Endothelial cell of umbilical vein (primary cell): ENCODE measurements around the gene FIBCD1. TPM values are rescaled to one million over a fixed set of nuclear protein-coding genes. Genes with fewer than 3 reads are reported as not detected.

Experiments used
- BruUV-seq: library from RNA; stranded (reverse); fragments of 400-500 nt; replicated peaks from 2 replicates; lab custom pipeline; 2021; lab: Mats Ljungman, UMichigan
- CTCF ChIA-PET: fragments of 300-600, 350-600 bp; sonication (Branson Sonifier 250); formaldehyde crosslinking; loops from one replicate; lab custom pipeline; 2021; ENCODE audit warnings: antibody characterized with exemption, inconsistent platforms; lab: Charles Lee
- POLR2A ChIA-PET: fragments of 300-600, 350-600 bp; sonication (Branson Sonifier 250); formaldehyde crosslinking; loops from one replicate; lab custom pipeline; 2021; ENCODE audit warnings: antibody characterized with exemption, inconsistent platforms; lab: Charles Lee
- DNase-seq: peaks from one replicate; pipeline ENCODE4 v3.0.0-alpha.2; 2011; ENCODE audit warnings: low read depth, low spot score
- FAIRE-seq: peaks from 2 replicates; lab custom pipeline; 2011; peaks lifted over from hg19 to GRCh38; lab: Jason Lieb, UNC
- H2AFZ ChIP-seq: 2 replicates; pipeline ENCODE4 v1.6.0; 2012; ENCODE audit warnings: low read depth, low read length, control low read depth, inconsistent platforms
- H3K27ac ChIP-seq: 2 replicates; pipeline ENCODE4 v1.5.1; 2011; ENCODE audit warnings: low read depth, mild to moderate bottlenecking, control low read depth, low read length, moderate library complexity; ENCODE audit not compliant: insufficient read depth
- H3K27me3 ChIP-seq, 2 experiments: 2 replicates each; pipeline versions ENCODE4 v1.6.0 to v1.6.1; 2011; ENCODE audit warnings: low read length in 2 of 2, mixed read lengths in 1 of 2; ENCODE audit not compliant: control insufficient read depth in 2 of 2, insufficient read depth in 2 of 2
- H3K36me3 ChIP-seq, 2 experiments: 2 replicates in 1 of 2; 3 replicates in 1 of 2; pipeline ENCODE4 v1.5.1; 2011; ENCODE audit warnings: low read length in 2 of 2, mild to moderate bottlenecking in 1 of 2, moderate library complexity in 1 of 2; ENCODE audit not compliant: control insufficient read depth in 2 of 2, insufficient read depth in 2 of 2; ENCODE audit errors: extremely low read depth in 1 of 2
- H3K4me1 ChIP-seq: 3 replicates; pipeline ENCODE4 v1.5.1; 2011; ENCODE audit warnings: mild to moderate bottlenecking, low read length; ENCODE audit not compliant: control insufficient read depth, insufficient read depth; ENCODE audit errors: extremely low read depth
- H3K4me2 ChIP-seq: 2 replicates; pipeline ENCODE4 v1.6.1; 2011; ENCODE audit warnings: low read length, control low read depth, mixed read lengths; ENCODE audit not compliant: insufficient read depth
- H3K4me3 ChIP-seq, 3 experiments: fragments of 200-600 bp in 1 of 3; sonication (generic), shearing (Covaris generic) in 1 of 3; replicated peaks in 1 of 3; 2 replicates each; pipeline ENCODE4 v1.5.1; 2011 to 2016; ENCODE audit warnings: control low read depth in 3 of 3, low read length in 3 of 3, mild to moderate bottlenecking in 2 of 3, inconsistent platforms in 1 of 3, low read depth in 1 of 3, moderate library complexity in 1 of 3; ENCODE audit not compliant: insufficient read depth in 1 of 3
- H3K79me2 ChIP-seq: 2 replicates; pipeline ENCODE4 v1.6.0; 2012; ENCODE audit warnings: low read length, inconsistent platforms; ENCODE audit not compliant: control insufficient read depth, insufficient read depth
- H3K9ac ChIP-seq: replicated peaks from 2 replicates; pipeline ENCODE3; 2011; ENCODE audit warnings: low read length, control low read depth; ENCODE audit not compliant: insufficient read depth; ENCODE audit errors: extremely low read depth
- H3K9me1 ChIP-seq: replicated peaks from 3 replicates; pipeline ENCODE4 v1.6.0; 2011; ENCODE audit warnings: mild to moderate bottlenecking, low read length; ENCODE audit not compliant: control insufficient read depth, insufficient read depth; ENCODE audit errors: extremely low read depth
- H3K9me3 ChIP-seq: replicated peaks from 2 replicates; pipeline ENCODE4 v1.5.1; 2012; ENCODE audit warnings: low read length, inconsistent platforms; ENCODE audit not compliant: control insufficient read depth, insufficient read depth
- H4K20me1 ChIP-seq: replicated peaks from 2 replicates; pipeline ENCODE3; 2011; ENCODE audit warnings: mild to moderate bottlenecking, low read length; ENCODE audit not compliant: control insufficient read depth, insufficient read depth; ENCODE audit errors: extremely low read depth
- EZH2 ChIP-seq: IDR thresholded peaks from 2 replicates; pipeline ENCODE4 v1.6.1; 2012; ENCODE audit warnings: borderline replicate concordance, low read depth, mild to moderate bottlenecking, moderate library complexity, low read length, inconsistent platforms; ENCODE audit not compliant: severe bottlenecking
- FOS ChIP-seq: IDR thresholded peaks from 2 replicates; pipeline ENCODE4 v1.6.1; 2011; ENCODE audit warnings: mild to moderate bottlenecking, low read length, moderate library complexity, borderline replicate concordance; ENCODE audit not compliant: insufficient read depth
- GATA2 ChIP-seq: IDR thresholded peaks from 2 replicates; pipeline ENCODE4 v1.7.0; 2011; ENCODE audit warnings: low read depth, mild to moderate bottlenecking, moderate library complexity, mixed read lengths, low read length; ENCODE audit not compliant: insufficient read length, insufficient read depth
- JUN ChIP-seq: IDR thresholded peaks from 2 replicates; pipeline ENCODE4 v1.6.1; 2011; ENCODE audit warnings: borderline replicate concordance, low read depth; ENCODE audit not compliant: insufficient read length, insufficient read depth
- MYC ChIP-seq: IDR thresholded peaks from one replicate; pipeline ENCODE4 v1.6.1; 2011; ENCODE audit warnings: mild to moderate bottlenecking, low read depth, low read length
- POLR2A ChIP-seq: IDR thresholded peaks from 2 replicates; pipeline ENCODE4 v1.6.1; 2012; ENCODE audit warnings: low read depth, mild to moderate bottlenecking, control low read depth, low read length
- POLR2AphosphoS5 ChIP-seq: IDR thresholded peaks from 2 replicates; pipeline ENCODE4 v1.6.1; 2012; ENCODE audit warnings: low read depth, mild to moderate bottlenecking, control low read depth, low read length, moderate library complexity; ENCODE audit not compliant: insufficient read depth
- dilution Hi-C: fragments of 300-500 bp; cut with MboI; formaldehyde crosslinking; loops from one replicate; pipeline ENCODE4 v1.15.0; 2019; ENCODE audit warnings: low sequenced_read_pairs; ENCODE audit not compliant: extremely low pct_ligation_motif_present
- intact Hi-C: fragments of 100-400 bp; cut with micrococcal nuclease; formaldehyde crosslinking; loops from one replicate; pipeline ENCODE4 v1.10.0; 2022
- polyA plus RNA-seq, 4 experiments: library from polyadenylated mRNA; depleted of rRNA in 3 of 4; stranded (reverse) in 3 of 4; unstranded in 1 of 4; fragments of >200 nt; gene quantifications; 2 replicates each; pipeline versions ENCODE4 v1.2.1 to v1.2.3, GENCODE V29; 2011 to 2012; ENCODE audit warnings: missing spikeins in 1 of 4
- total RNA-seq: library from RNA; stranded (reverse); gene quantifications from 2 replicates; pipeline ENCODE4 v1.2.3, GENCODE V29; 2021
- TF ChIP-seq, protein P1 (sequence below): IDR thresholded peaks from 2 replicates; pipeline ENCODE4 v1.6.1; 2011; ENCODE audit not compliant: insufficient read depth, insufficient read length
- TF ChIP-seq, protein P2 (sequence below), 2 donors: IDR thresholded peaks; 1 replicate in 1 of 2; 2 replicates in 1 of 2; pipeline ENCODE4 v1.5.1; 2011; ENCODE audit warnings: low read length in 2 of 2, mild to moderate bottlenecking in 2 of 2, moderate library complexity in 2 of 2, control low read depth in 1 of 2, inconsistent platforms in 1 of 2, low read depth in 1 of 2; ENCODE audit not compliant: insufficient read depth in 1 of 2; ENCODE audit errors: extremely low read depth in 1 of 2

The FIBCD1 gene
- total and polyA plus RNA-seq, 2 donors (not counting 3 experiments of a cell fraction or from before 2014, with no cell fraction given), result 0.14 TPM; not detected in 1

GRCh38 chr9:130931508-130932254 lies 7.4 kb downstream of the FIBCD1 start:
- CTCF ChIA-PET, result interaction anchor here (2.2 kb wide), 1 partner anchor 38 kb away, joined by 6 read pairs; no protein-coding TSS in a partner anchor
- intact Hi-C loops (no loop called here), dilution Hi-C loops (no loop called here)
- Histone ChIP-seq H3K36me3 (no peaks in the 10 kb centered on the region), H3K27ac (no peak overlapping the region), H3K9ac (no peak overlapping the region), H3K4me3 (no peak overlapping the region), H3K9me3 (no peaks in the 10 kb centered on the region), H3K4me1 (peaks cover 7% of the 10 kb centered on the region), H3K9me1 (no peaks in the 10 kb centered on the region), H4K20me1 (no peaks in the 10 kb centered on the region), H3K79me2 (no peaks in the 10 kb centered on the region), H3K4me2 (no peak overlapping the region), H3K27me3 (peaks cover 12 to 16% of the 10 kb centered on the region in 2 experiments), H2AFZ (no peak overlapping the region)
- DNase-seq, result no peak
- no peak for TF ChIP-seq MYC
- FAIRE-seq, result no peak
- POLR2A ChIA-PET, result no interaction called here
- BruUV-seq, result no TSS peak

DNA sequence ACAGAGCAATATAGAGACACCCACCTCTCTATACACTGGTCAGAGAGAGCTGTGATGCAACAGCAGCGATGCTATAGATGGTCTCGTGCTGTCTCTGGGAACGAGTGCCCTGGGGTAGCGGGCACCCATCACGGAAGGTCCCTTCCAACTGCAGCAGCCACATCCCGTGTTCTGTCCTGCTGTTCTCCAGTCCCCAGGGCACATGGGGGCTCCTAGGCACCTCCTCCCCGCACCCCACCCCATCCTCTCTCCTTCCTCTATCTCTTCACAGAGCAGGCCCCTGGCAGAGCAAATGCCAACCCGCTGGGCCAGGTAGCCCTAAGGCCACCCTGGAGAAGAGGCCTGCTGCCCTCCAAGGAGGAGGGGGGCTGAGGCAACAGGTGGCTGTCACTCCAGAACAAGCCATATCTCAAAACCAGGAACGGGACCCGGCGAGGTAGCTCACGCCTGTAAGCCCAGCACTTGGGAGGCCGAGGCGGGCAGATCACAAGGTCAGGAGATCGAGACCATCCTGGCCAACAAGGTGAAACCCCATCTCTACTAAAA lies 8.2 kb downstream of the FIBCD1 start:
- FAIRE-seq, result no peak
- intact Hi-C loops (no loop called here), dilution Hi-C loops (no loop called here)
- no peak overlapping the region for H3K4me3 ChIP-seq
- no peaks in the 10 kb centered on the region for H3K9me3 ChIP-seq
- no peaks in the 10 kb centered on the region for H3K9me1 ChIP-seq
- no peak overlapping the region for H3K4me2 ChIP-seq
- TF ChIP-seq POLR2A (no peak), FOS (no peak), EZH2 (no peak), GATA2 (no peak), MYC (no peak), JUN (no peak), POLR2AphosphoS5 (no peak)
- TF ChIP-seq, protein P1, sequence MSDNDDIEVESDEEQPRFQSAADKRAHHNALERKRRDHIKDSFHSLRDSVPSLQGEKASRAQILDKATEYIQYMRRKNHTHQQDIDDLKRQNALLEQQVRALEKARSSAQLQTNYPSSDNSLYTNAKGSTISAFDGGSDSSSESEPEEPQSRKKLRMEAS, result no peak
- TF ChIP-seq, protein P2, sequence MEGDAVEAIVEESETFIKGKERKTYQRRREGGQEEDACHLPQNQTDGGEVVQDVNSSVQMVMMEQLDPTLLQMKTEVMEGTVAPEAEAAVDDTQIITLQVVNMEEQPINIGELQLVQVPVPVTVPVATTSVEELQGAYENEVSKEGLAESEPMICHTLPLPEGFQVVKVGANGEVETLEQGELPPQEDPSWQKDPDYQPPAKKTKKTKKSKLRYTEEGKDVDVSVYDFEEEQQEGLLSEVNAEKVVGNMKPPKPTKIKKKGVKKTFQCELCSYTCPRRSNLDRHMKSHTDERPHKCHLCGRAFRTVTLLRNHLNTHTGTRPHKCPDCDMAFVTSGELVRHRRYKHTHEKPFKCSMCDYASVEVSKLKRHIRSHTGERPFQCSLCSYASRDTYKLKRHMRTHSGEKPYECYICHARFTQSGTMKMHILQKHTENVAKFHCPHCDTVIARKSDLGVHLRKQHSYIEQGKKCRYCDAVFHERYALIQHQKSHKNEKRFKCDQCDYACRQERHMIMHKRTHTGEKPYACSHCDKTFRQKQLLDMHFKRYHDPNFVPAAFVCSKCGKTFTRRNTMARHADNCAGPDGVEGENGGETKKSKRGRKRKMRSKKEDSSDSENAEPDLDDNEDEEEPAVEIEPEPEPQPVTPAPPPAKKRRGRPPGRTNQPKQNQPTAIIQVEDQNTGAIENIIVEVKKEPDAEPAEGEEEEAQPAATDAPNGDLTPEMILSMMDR (IDR thresholded peaks at IDR 0.05; ENCODE audit: extremely low read depth in 1 of 2, insufficient read depth in 1 of 2, low read depth in 1 of 2, low read length in 2 of 2), result no peak
- H3K27ac ChIP-seq, result no peak overlapping the region
- H3K27me3 ChIP-seq, result peaks cover 12 to 16% of the 10 kb centered on the region in 2 experiments
- BruUV-seq, result no TSS peak
- no peak overlapping the region for H3K9ac ChIP-seq
- peaks cover 7% of the 10 kb centered on the region for H3K4me1 ChIP-seq
- H2AFZ ChIP-seq, result no peak overlapping the region
- CTCF ChIA-PET, result no interaction called here
- H3K36me3 ChIP-seq, result no peaks in the 10 kb centered on the region
- DNase-seq, result no peak
- H4K20me1 ChIP-seq, result no peaks in the 10 kb centered on the region
- no peaks in the 10 kb centered on the region for H3K79me2 ChIP-seq
- POLR2A ChIA-PET, result no interaction called here
